GM12892 (cell line): Measurements from ENCODE around the gene DPP6.

Source experiments
- POLR2A ChIP-seq: IDR thresholded peaks from 2 replicates; pipeline ENCODE4 v1.6.1; 2011; ENCODE audit warnings: low read depth, low read length, control low read depth
- TAF1 ChIP-seq: IDR thresholded peaks from 2 replicates; pipeline ENCODE4 v1.6.1; 2011; ENCODE audit warnings: low read depth, mild to moderate bottlenecking, control low read depth, low read length, borderline replicate concordance

DNA sequence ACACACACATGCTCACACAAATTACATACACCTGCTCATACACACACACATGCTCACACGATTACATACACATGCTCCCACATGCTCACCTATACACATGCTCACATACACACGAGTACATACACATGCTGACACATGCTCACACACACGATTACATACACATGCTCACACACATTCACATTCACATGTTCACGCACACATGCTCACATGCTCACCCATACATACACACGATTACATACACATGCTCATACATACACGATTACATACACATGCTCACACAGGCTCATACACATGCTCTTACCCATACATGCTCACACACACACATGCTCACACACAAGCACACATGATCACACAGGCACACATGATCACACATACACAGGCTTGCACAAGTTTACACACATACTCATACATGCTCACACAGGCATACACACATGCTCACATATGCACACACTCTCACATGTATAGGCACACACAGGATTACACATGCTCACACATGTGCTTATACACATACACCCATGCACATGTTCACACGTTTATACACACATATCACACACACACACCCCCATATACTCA is 832.2 kb downstream of the DPP6 start:
- TF ChIP-seq POLR2A (no peak), TAF1 (no peak)
